ENCODE measurements around the gene PLXNA1. TPM values are rescaled to one million over a fixed set of nuclear protein-coding genes. Genes with fewer than 3 reads are reported as not detected.

The PLXNA1 gene
- total RNA-seq, 1 experiment from 2014 or later, result 80.6 TPM

- BruUV-seq (replicated peaks), result no TSS peak
- CTCF ChIA-PET, result no interaction called here
- H3K36me3 ChIP-seq (ENCODE audit: control insufficient read depth, insufficient read depth, low read length), result no peaks in the 10 kb centered on the region
These were observed 44.3 kb downstream of the PLXNA1 start for GRCh38 chr3:127027061-127027735.

GRCh38 chr3:127027811-127028548 lies 45.1 kb downstream of the PLXNA1 start:
- BruUV-seq (replicated peaks), result no TSS peak
- Histone ChIP-seq H3K36me3 (ENCODE audit: control insufficient read depth, insufficient read depth, low read length) (no peaks in the 10 kb centered on the region), H3K9me3 (ENCODE audit: control insufficient read depth, insufficient read depth, low read depth, low read length) (no peaks in the 10 kb centered on the region), H3K27me3 (ENCODE audit: control insufficient read depth, insufficient read depth, low read length) (no peaks in the 10 kb centered on the region), H3K4me1 (ENCODE audit: control insufficient read depth, insufficient read depth, low read length) (no peaks in the 10 kb centered on the region), H3K27ac (ENCODE audit: low read length) (no peak overlapping the region), H3K4me3 (ENCODE audit: low read depth in 2 of 2, low read length in 2 of 2) (no peak overlapping the region)
- ChIA-PET POLR2A (no interaction called here), CTCF (no interaction called here)
- intact Hi-C loops (cut with micrococcal nuclease; ENCODE audit: unreplicated experiment) (no loop called here), in situ Hi-C loops (cut with HindIII; ENCODE audit: low pct_unique_long_range_greater_than_20kb, low sequenced_read_pairs) (no loop called here)
- no peak for DNase-seq (ENCODE audit: low read depth, low spot score)
- 0 out of 2 replicates have a peak, but pooled peaks have one; percentile 5 for ATAC-seq
- TF ChIP-seq POLR2AphosphoS5 (IDR thresholded peaks at IDR 0.05; ENCODE audit: low read depth, low read length) (no peak), CTCF (IDR thresholded peaks at IDR 0.05) (no peak), REST (IDR thresholded peaks at IDR 0.05; ENCODE audit: insufficient read depth in 1 of 2, low read depth in 2 of 2, low read length in 1 of 2) (no peak), TCF7L2 (IDR thresholded peaks at IDR 0.05; ENCODE audit: low read depth, low read length) (no peak)

More at GRCh38 chr3:127027061-127027735, 44.3 kb downstream of the PLXNA1 start:
- Histone ChIP-seq H3K9me3 (ENCODE audit: control insufficient read depth, insufficient read depth, low read depth, low read length) (no peaks in the 10 kb centered on the region), H3K4me1 (ENCODE audit: control insufficient read depth, insufficient read depth, low read length) (no peaks in the 10 kb centered on the region), H3K4me3 (ENCODE audit: low read depth in 2 of 2, low read length in 2 of 2) (no peak overlapping the region), H3K27me3 (ENCODE audit: control insufficient read depth, insufficient read depth, low read length) (no peaks in the 10 kb centered on the region), H3K27ac (ENCODE audit: low read length) (no peak overlapping the region)
- DNase-seq (ENCODE audit: low read depth, low spot score) (no peak), ATAC-seq (no peak)
- POLR2A ChIA-PET, result no interaction called here
- TF ChIP-seq SIN3A (IDR thresholded peaks at IDR 0.05; ENCODE audit: borderline replicate concordance, insufficient read depth, low read depth, low read length) (no peak), CTCF (IDR thresholded peaks at IDR 0.05) (no peak), TCF7L2 (IDR thresholded peaks at IDR 0.05; ENCODE audit: low read depth, low read length) (no peak), REST (IDR thresholded peaks at IDR 0.05; ENCODE audit: insufficient read depth in 1 of 2, low read depth in 2 of 2, low read length in 1 of 2) (no peak), POLR2AphosphoS5 (IDR thresholded peaks at IDR 0.05; ENCODE audit: low read depth, low read length) (no peak)
- in situ Hi-C loops (cut with HindIII; ENCODE audit: low pct_unique_long_range_greater_than_20kb, low sequenced_read_pairs), result no loop called here
- intact Hi-C loops (cut with micrococcal nuclease; ENCODE audit: unreplicated experiment), result no loop called here

Measured in Panc1 (cell line).